ENCODE data around the gene GLYR1.

GLYR1 gene

GRCh38 chr16:4847774-4848587 lies 893 bp upstream of the GLYR1 start:
- peak overlapping the region; percentile 88 to 93 for H3K4me3 ChIP-seq (ENCODE audit: insufficient read depth in 1 of 2, low read depth in 1 of 2, low read length in 2 of 2)

GRCh38 chr16:4846503-4846900 lies 586 bp downstream of the GLYR1 start:
- Histone ChIP-seq H2AFZ (ENCODE audit: low read depth, low read length) (no peak overlapping the region), H3K79me1 (replicated peaks; ENCODE audit: low read length, poor library complexity, severe bottlenecking) (peaks cover 9% of the 10 kb centered on the region), H2AK5ac (ENCODE audit: low read length, severe bottlenecking) (no peak overlapping the region), H2BK5ac (ENCODE audit: low read depth, low read length, poor library complexity, severe bottlenecking) (peak overlapping the region; percentile 77), H3K9me3 (ENCODE audit: control insufficient read depth, low read length) (no peaks in the 10 kb centered on the region), H4K91ac (ENCODE audit: low read length) (peak overlapping the region; percentile 78), H3K27me3 (ENCODE audit: control insufficient read depth in 1 of 2, insufficient read depth in 1 of 2, low read length in 2 of 2) (no peaks in the 10 kb centered on the region), H2BK12ac (ENCODE audit: low read length in 2 of 2) (peak overlapping the region in 1 of 2 experiments; percentile 60), H3K4ac (ENCODE audit: low read depth in 1 of 2, low read length in 2 of 2) (peak overlapping the region in 1 of 2 experiments; percentile 88), H3K9ac (ENCODE audit: low read length) (peak overlapping the region; percentile 96), H3K23ac (ENCODE audit: low read length in 2 of 2) (peak overlapping the region in 1 of 2 experiments; percentile 24), H3K4me2 (ENCODE audit: low read length, poor library complexity, severe bottlenecking) (peak overlapping the region; percentile 64), H3K4me1 (ENCODE audit: control insufficient read depth, insufficient read depth, low read depth, low read length) (peaks cover 7% of the 10 kb centered on the region), H3K4me3 (ENCODE audit: insufficient read depth in 1 of 2, low read depth in 1 of 2, low read length in 2 of 2) (peak overlapping the region; percentile 88 to 95), H3K36me3 (ENCODE audit: control insufficient read depth in 1 of 2, insufficient read depth in 2 of 2, low read depth in 1 of 2, low read length in 2 of 2) (peaks cover 18 to 39% of the 10 kb centered on the region in 2 experiments), H2BK15ac (ENCODE audit: low read depth, poor library complexity, severe bottlenecking) (peak overlapping the region; percentile 48), H4K8ac (ENCODE audit: low read length) (no peak overlapping the region), H3K14ac (ENCODE audit: low read length in 2 of 2) (no peak overlapping the region), H3K27ac (ENCODE audit: low read length, poor library complexity, severe bottlenecking) (peak overlapping the region; percentile 65), H3K18ac (ENCODE audit: low read depth in 1 of 2, low read length in 2 of 2) (peak overlapping the region in 1 of 2 experiments; percentile 93), H2BK120ac (ENCODE audit: low read depth, low read length) (no peak overlapping the region)
- WGBS: under 1% methylated on average over 27 of the region's 27 CpGs
- DNase-seq: peak; percentile 90

More at GRCh38 chr16:4847774-4848587, 893 bp upstream of the GLYR1 start:
- DNase-seq: peak; percentile 84
- H2AFZ ChIP-seq (ENCODE audit: low read depth, low read length): peak overlapping the region; percentile 85
- no peak overlapping the region for H2BK12ac ChIP-seq (ENCODE audit: low read length in 2 of 2)
- H2BK5ac ChIP-seq (ENCODE audit: low read depth, low read length, poor library complexity, severe bottlenecking): peak overlapping the region; percentile 80
- peaks cover 9% of the 10 kb centered on the region for H3K79me1 ChIP-seq (replicated peaks; ENCODE audit: low read length, poor library complexity, severe bottlenecking)
- H3K14ac ChIP-seq (ENCODE audit: low read length in 2 of 2): peak overlapping the region; percentile 22 to 35
- peak overlapping the region; percentile 26 for H3K27ac ChIP-seq (ENCODE audit: low read length, poor library complexity, severe bottlenecking)
- H3K4me1 ChIP-seq (ENCODE audit: control insufficient read depth, insufficient read depth, low read depth, low read length): peaks cover 8% of the 10 kb centered on the region
- H3K9ac ChIP-seq (ENCODE audit: low read length): peak overlapping the region; percentile 96
- H3K36me3 ChIP-seq (ENCODE audit: control insufficient read depth in 1 of 2, insufficient read depth in 2 of 2, low read depth in 1 of 2, low read length in 2 of 2): peaks cover 13 to 27% of the 10 kb centered on the region in 2 experiments
- H2AK5ac ChIP-seq (ENCODE audit: low read length, severe bottlenecking): no peak overlapping the region
- H2BK15ac ChIP-seq (ENCODE audit: low read depth, poor library complexity, severe bottlenecking): peak overlapping the region; percentile 89
- H3K23ac ChIP-seq (ENCODE audit: low read length in 2 of 2): peak overlapping the region in 1 of 2 experiments; percentile 77
- peak overlapping the region; percentile 83 for H2BK120ac ChIP-seq (ENCODE audit: low read depth, low read length)
- peak overlapping the region; percentile 11 to 80 for H3K18ac ChIP-seq (ENCODE audit: low read depth in 1 of 2, low read length in 2 of 2)
- H4K91ac ChIP-seq (ENCODE audit: low read length): no peak overlapping the region
- H4K8ac ChIP-seq (ENCODE audit: low read length): peak overlapping the region; percentile 89
- no peaks in the 10 kb centered on the region for H3K27me3 ChIP-seq (ENCODE audit: control insufficient read depth in 1 of 2, insufficient read depth in 1 of 2, low read length in 2 of 2)
- peak overlapping the region; percentile 71 for H3K4me2 ChIP-seq (ENCODE audit: low read length, poor library complexity, severe bottlenecking)
- H3K4ac ChIP-seq (ENCODE audit: low read depth in 1 of 2, low read length in 2 of 2): peak overlapping the region; percentile 18 to 92
- under 1% methylated on average over 83 of the region's 83 CpGs for WGBS
- H3K9me3 ChIP-seq (ENCODE audit: control insufficient read depth, low read length): no peaks in the 10 kb centered on the region

- Histone ChIP-seq H3K27ac (ENCODE audit: low read length, poor library complexity, severe bottlenecking) (no peak overlapping the region), H3K18ac (ENCODE audit: low read depth in 1 of 2, low read length in 2 of 2) (no peak overlapping the region), H3K4ac (ENCODE audit: low read depth in 1 of 2, low read length in 2 of 2) (no peak overlapping the region), H2BK5ac (ENCODE audit: low read depth, low read length, poor library complexity, severe bottlenecking) (no peak overlapping the region), H3K4me3 (ENCODE audit: insufficient read depth in 1 of 2, low read depth in 1 of 2, low read length in 2 of 2) (no peak overlapping the region), H2BK12ac (ENCODE audit: low read length in 2 of 2) (no peak overlapping the region), H3K4me2 (ENCODE audit: low read length, poor library complexity, severe bottlenecking) (no peak overlapping the region), H4K8ac (ENCODE audit: low read length) (no peak overlapping the region), H3K79me1 (replicated peaks; ENCODE audit: low read length, poor library complexity, severe bottlenecking) (peaks cover 33% of the 10 kb centered on the region), H3K36me3 (ENCODE audit: control insufficient read depth in 1 of 2, insufficient read depth in 2 of 2, low read depth in 1 of 2, low read length in 2 of 2) (peaks cover 55 to 90% of the 10 kb centered on the region in 2 experiments), H3K9ac (ENCODE audit: low read length) (no peak overlapping the region), H2BK15ac (ENCODE audit: low read depth, poor library complexity, severe bottlenecking) (no peak overlapping the region), H2AK5ac (ENCODE audit: low read length, severe bottlenecking) (no peak overlapping the region), H2AFZ (ENCODE audit: low read depth, low read length) (no peak overlapping the region), H3K23ac (ENCODE audit: low read length in 2 of 2) (no peak overlapping the region), H4K91ac (ENCODE audit: low read length) (no peak overlapping the region), H3K27me3 (ENCODE audit: control insufficient read depth in 1 of 2, insufficient read depth in 1 of 2, low read length in 2 of 2) (no peaks in the 10 kb centered on the region), H3K14ac (ENCODE audit: low read length in 2 of 2) (no peak overlapping the region), H3K9me3 (ENCODE audit: control insufficient read depth, low read length) (no peaks in the 10 kb centered on the region), H2BK120ac (ENCODE audit: low read depth, low read length) (no peak overlapping the region), H3K4me1 (ENCODE audit: control insufficient read depth, insufficient read depth, low read depth, low read length) (no peaks in the 10 kb centered on the region)
- WGBS: 50% methylated on average over 2 of the region's 5 CpGs
- no peak for DNase-seq
Measured at GRCh38 chr16:4840984-4841383, 6.1 kb downstream of the GLYR1 start.

- H3K4me1 ChIP-seq (ENCODE audit: control insufficient read depth, insufficient read depth, low read depth, low read length): no peaks in the 10 kb centered on the region
- H3K23ac ChIP-seq (ENCODE audit: low read length in 2 of 2): no peak overlapping the region
- H3K4me2 ChIP-seq (ENCODE audit: low read length, poor library complexity, severe bottlenecking): no peak overlapping the region
- H3K27me3 ChIP-seq (ENCODE audit: control insufficient read depth in 1 of 2, insufficient read depth in 1 of 2, low read length in 2 of 2): no peaks in the 10 kb centered on the region
- no peak overlapping the region for H3K4me3 ChIP-seq (ENCODE audit: insufficient read depth in 1 of 2, low read depth in 1 of 2, low read length in 2 of 2)
- H2BK120ac ChIP-seq (ENCODE audit: low read depth, low read length): no peak overlapping the region
- peaks cover 39% of the 10 kb centered on the region for H3K79me1 ChIP-seq (replicated peaks; ENCODE audit: low read length, poor library complexity, severe bottlenecking)
- H3K9me3 ChIP-seq (ENCODE audit: control insufficient read depth, low read length): no peaks in the 10 kb centered on the region
- H3K36me3 ChIP-seq (ENCODE audit: control insufficient read depth in 1 of 2, insufficient read depth in 2 of 2, low read depth in 1 of 2, low read length in 2 of 2): peaks cover 59 to 92% of the 10 kb centered on the region in 2 experiments
- no peak overlapping the region for H3K9ac ChIP-seq (ENCODE audit: low read length)
- H2AK5ac ChIP-seq (ENCODE audit: low read length, severe bottlenecking): no peak overlapping the region
- DNase-seq: no peak
- H2BK5ac ChIP-seq (ENCODE audit: low read depth, low read length, poor library complexity, severe bottlenecking): no peak overlapping the region
- 94% methylated on average over 5 of the region's 5 CpGs for WGBS
- no peak overlapping the region for H3K4ac ChIP-seq (ENCODE audit: low read depth in 1 of 2, low read length in 2 of 2)
- no peak overlapping the region for H3K14ac ChIP-seq (ENCODE audit: low read length in 2 of 2)
- H3K18ac ChIP-seq (ENCODE audit: low read depth in 1 of 2, low read length in 2 of 2): no peak overlapping the region
- H4K8ac ChIP-seq (ENCODE audit: low read length): no peak overlapping the region
- H4K91ac ChIP-seq (ENCODE audit: low read length): no peak overlapping the region
- no peak overlapping the region for H2BK15ac ChIP-seq (ENCODE audit: low read depth, poor library complexity, severe bottlenecking)
- H2BK12ac ChIP-seq (ENCODE audit: low read length in 2 of 2): no peak overlapping the region
- H3K27ac ChIP-seq (ENCODE audit: low read length, poor library complexity, severe bottlenecking): no peak overlapping the region
- H2AFZ ChIP-seq (ENCODE audit: low read depth, low read length): no peak overlapping the region
Measured at GRCh38 chr16:4839942-4840341, 7.1 kb downstream of the GLYR1 start.
